Memory B cell (primary cell): ENCODE results near the gene HBZ.

ENCODE experiments used
- ATAC-seq: fragments of 150-1000 bp; cut with Tn5 transposase; 2 replicates; pipeline ENCODE4 v1.10.0; 2021; ENCODE audit warnings: low read depth, mild to moderate bottlenecking, moderate library complexity
- DNase-seq, 2 donors: peaks; one replicate each; pipeline ENCODE4 v3.0.0; 2022; ENCODE audit warnings: low spot score in 2 of 2
- H3K27ac Mint-ChIP-seq: one replicate; pipeline ENCODE4 v1.8.0; 2022; ENCODE audit warnings: mild to moderate bottlenecking, moderate library complexity, mixed read lengths
- H3K27me3 Mint-ChIP-seq: one replicate; pipeline ENCODE4 v1.8.0; 2022; ENCODE audit warnings: mixed read lengths
- H3K36me3 Mint-ChIP-seq: one replicate; pipeline ENCODE4 v1.8.0; 2022; ENCODE audit warnings: mild to moderate bottlenecking, mixed read lengths
- H3K4me1 Mint-ChIP-seq: one replicate; pipeline ENCODE4 v1.8.0; 2022; ENCODE audit warnings: mixed read lengths
- H3K4me3 Mint-ChIP-seq: one replicate; pipeline ENCODE4 v1.8.0; 2022; ENCODE audit warnings: mild to moderate bottlenecking, moderate library complexity, mixed read lengths
- H3K9me3 Mint-ChIP-seq: one replicate; pipeline ENCODE4 v1.8.0; 2022; ENCODE audit warnings: mixed read lengths

Gene HBZ

GRCh38 chr16:152141-153128 is at the start of gene HBZ:
Gene HBZ (plus strand): TSS chr16:152644. CDS start chr16:152910, 266 bp downstream.
- H3K9me3 Mint-ChIP-seq, result no peaks in the 10 kb centered on the region
- H3K27me3 Mint-ChIP-seq, result peaks cover 18% of the 10 kb centered on the region
- H3K4me3 Mint-ChIP-seq, result peak within 1 kb of the TSS; percentile 66
- DNase-seq, result no peak
- ATAC-seq, result no peak
- H3K27ac Mint-ChIP-seq, result peak within 1 kb of the TSS; percentile 42
- peaks cover 10% of the 10 kb centered on the region for H3K4me1 Mint-ChIP-seq
- H3K36me3 Mint-ChIP-seq, result no peaks in the 10 kb centered on the region

- Mint-ChIP-seq H3K27ac (no peak overlapping the region), H3K9me3 (no peaks in the 10 kb centered on the region), H3K4me3 (no peak overlapping the region), H3K4me1 (peaks cover 5% of the 10 kb centered on the region), H3K27me3 (no peaks in the 10 kb centered on the region), H3K36me3 (peaks cover 4% of the 10 kb centered on the region)
- DNase-seq (no peak), ATAC-seq (no peak)
These were observed 48.1 kb upstream of the HBZ start for GRCh38 chr16:104355-104754.

GRCh38 chr16:104928-105327 is 47.5 kb upstream of the HBZ start:
- H3K36me3 Mint-ChIP-seq, result peaks cover 4% of the 10 kb centered on the region
- no peaks in the 10 kb centered on the region for H3K9me3 Mint-ChIP-seq
- no peak for ATAC-seq
- H3K4me3 Mint-ChIP-seq, result no peak overlapping the region
- no peak for DNase-seq
- no peaks in the 10 kb centered on the region for H3K27me3 Mint-ChIP-seq
- H3K27ac Mint-ChIP-seq, result no peak overlapping the region
- H3K4me1 Mint-ChIP-seq, result peaks cover 5% of the 10 kb centered on the region

- no peak overlapping the region for H3K27ac Mint-ChIP-seq
- no peak for DNase-seq
- H3K9me3 Mint-ChIP-seq, result no peaks in the 10 kb centered on the region
These were observed 46.9 kb upstream of the HBZ start for GRCh38 chr16:105521-105920.

GRCh38 chr16:106623-107324 is 45.7 kb upstream of the HBZ start:
- no peak overlapping the region for H3K27ac Mint-ChIP-seq
- H3K4me1 Mint-ChIP-seq, result peaks cover 5% of the 10 kb centered on the region
- H3K4me3 Mint-ChIP-seq, result no peak overlapping the region
- ATAC-seq, result peak; percentile 79
- no peaks in the 10 kb centered on the region for H3K9me3 Mint-ChIP-seq
- peaks cover 6% of the 10 kb centered on the region for H3K36me3 Mint-ChIP-seq
- DNase-seq, result peak; percentile 48 to 55
- H3K27me3 Mint-ChIP-seq, result no peaks in the 10 kb centered on the region

More at GRCh38 chr16:105521-105920, 46.9 kb upstream of the HBZ start:
- H3K4me1 Mint-ChIP-seq, result peaks cover 5% of the 10 kb centered on the region
- peaks cover 4% of the 10 kb centered on the region for H3K36me3 Mint-ChIP-seq
- H3K4me3 Mint-ChIP-seq, result no peak overlapping the region
- no peaks in the 10 kb centered on the region for H3K27me3 Mint-ChIP-seq
- no peak for ATAC-seq

- Mint-ChIP-seq H3K4me3 (no peak overlapping the region), H3K4me1 (no peaks in the 10 kb centered on the region), H3K27ac (no peak overlapping the region), H3K27me3 (no peaks in the 10 kb centered on the region), H3K9me3 (no peaks in the 10 kb centered on the region), H3K36me3 (peaks cover 10% of the 10 kb centered on the region)
- ATAC-seq, result no peak
- DNase-seq, result no peak
These were observed 40.1 kb upstream of the HBZ start for GRCh38 chr16:112153-112840.

GRCh38 chr16:114327-114726 is 38.1 kb upstream of the HBZ start:
- Mint-ChIP-seq H3K4me1 (peaks cover 2% of the 10 kb centered on the region), H3K27ac (no peak overlapping the region), H3K27me3 (no peaks in the 10 kb centered on the region), H3K36me3 (peaks cover 10% of the 10 kb centered on the region), H3K4me3 (no peak overlapping the region), H3K9me3 (no peaks in the 10 kb centered on the region)
- DNase-seq (no peak), ATAC-seq (no peak)

DNA sequence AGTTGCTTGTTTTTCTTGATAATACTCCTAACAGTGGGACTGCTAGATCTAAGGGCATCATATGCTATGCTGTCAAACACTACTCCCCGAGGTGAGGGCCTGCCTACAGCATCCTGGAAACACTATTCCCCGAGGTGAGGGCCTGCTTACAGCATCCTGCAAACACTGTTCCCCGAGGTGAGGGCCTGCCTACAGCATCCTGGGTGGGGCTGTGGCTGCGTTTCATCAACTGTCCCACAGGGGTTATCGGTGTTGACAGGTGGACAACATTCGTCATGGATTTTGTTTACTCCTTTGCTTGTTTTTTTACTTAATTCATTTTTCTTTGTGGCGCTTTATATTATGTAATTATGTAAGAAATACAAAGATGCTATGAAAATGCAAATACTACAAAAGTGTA is 36.4 kb upstream of the HBZ start:
- H3K27me3 Mint-ChIP-seq, result no peaks in the 10 kb centered on the region
- ATAC-seq (no peak), DNase-seq (no peak)
- H3K4me3 Mint-ChIP-seq, result no peak overlapping the region
- peaks cover 2% of the 10 kb centered on the region for H3K4me1 Mint-ChIP-seq
- H3K36me3 Mint-ChIP-seq, result peaks cover 10% of the 10 kb centered on the region
- H3K27ac Mint-ChIP-seq, result no peak overlapping the region
- no peaks in the 10 kb centered on the region for H3K9me3 Mint-ChIP-seq

- H3K4me3 Mint-ChIP-seq, result no peak overlapping the region
- H3K9me3 Mint-ChIP-seq, result no peaks in the 10 kb centered on the region
- H3K4me1 Mint-ChIP-seq, result peaks cover 2% of the 10 kb centered on the region
- DNase-seq (peak; percentile 65 to 71), ATAC-seq (peak; percentile 90)
- H3K27me3 Mint-ChIP-seq, result no peaks in the 10 kb centered on the region
- H3K36me3 Mint-ChIP-seq, result peaks cover 8% of the 10 kb centered on the region
- H3K27ac Mint-ChIP-seq, result no peak overlapping the region
These were observed 34.8 kb upstream of the HBZ start for GRCh38 chr16:117379-118365.

- Mint-ChIP-seq H3K27ac (no peak overlapping the region), H3K36me3 (peaks cover 6% of the 10 kb centered on the region), H3K27me3 (no peaks in the 10 kb centered on the region), H3K9me3 (no peaks in the 10 kb centered on the region), H3K4me3 (no peak overlapping the region), H3K4me1 (peaks cover 2% of the 10 kb centered on the region)
- ATAC-seq (no peak), DNase-seq (no peak)
These were observed 33.6 kb upstream of the HBZ start for GRCh38 chr16:118857-119256.

DNA sequence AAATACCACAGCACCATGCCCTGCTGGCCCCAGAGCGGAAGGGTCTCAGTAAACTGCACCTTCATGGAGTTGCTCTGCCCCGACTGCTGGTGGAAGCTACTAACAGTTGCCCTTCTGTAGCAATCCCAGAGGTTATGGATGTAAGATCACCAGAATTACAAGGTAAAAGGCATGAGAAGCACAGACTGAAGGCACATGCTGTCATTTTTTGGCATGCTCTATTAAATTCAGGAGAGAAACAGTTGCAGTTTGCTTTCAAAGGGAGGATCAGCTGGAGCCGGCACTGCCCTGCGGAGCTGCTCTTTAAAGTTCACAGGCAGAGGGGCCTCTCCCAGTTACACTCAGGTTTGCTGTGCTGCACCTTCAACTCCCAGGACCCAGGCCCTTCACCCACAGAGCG is 33.1 kb upstream of the HBZ start:
- H3K4me1 Mint-ChIP-seq, result peaks cover 2% of the 10 kb centered on the region
- ATAC-seq (no peak), DNase-seq (no peak)
- H3K9me3 Mint-ChIP-seq, result no peaks in the 10 kb centered on the region
- no peak overlapping the region for H3K4me3 Mint-ChIP-seq
- peaks cover 5% of the 10 kb centered on the region for H3K36me3 Mint-ChIP-seq
- no peak overlapping the region for H3K27ac Mint-ChIP-seq
- no peaks in the 10 kb centered on the region for H3K27me3 Mint-ChIP-seq

GRCh38 chr16:119835-120491 is 32.5 kb upstream of the HBZ start:
- H3K4me3 Mint-ChIP-seq, result no peak overlapping the region
- H3K27me3 Mint-ChIP-seq, result no peaks in the 10 kb centered on the region
- H3K27ac Mint-ChIP-seq, result no peak overlapping the region
- ATAC-seq, result no peak
- H3K36me3 Mint-ChIP-seq, result peaks cover 3% of the 10 kb centered on the region
- no peak for DNase-seq
- H3K4me1 Mint-ChIP-seq, result peaks cover 2% of the 10 kb centered on the region
- no peaks in the 10 kb centered on the region for H3K9me3 Mint-ChIP-seq

GRCh38 chr16:120756-121155 is 31.7 kb upstream of the HBZ start:
- DNase-seq (no peak), ATAC-seq (no peak)
- Mint-ChIP-seq H3K36me3 (peaks cover 3% of the 10 kb centered on the region), H3K9me3 (no peaks in the 10 kb centered on the region), H3K27ac (no peak overlapping the region), H3K27me3 (no peaks in the 10 kb centered on the region), H3K4me1 (peaks cover 2% of the 10 kb centered on the region), H3K4me3 (no peak overlapping the region)
